Stimulated activated CD4-positive, alpha-beta T cell treated with anti-CD3 and anti-CD28 coated beads, Interleukin-12 subunit alpha, Interleukin-12 subunit beta, amount 100 ng/mL, for 48 hours (primary cell): ENCODE measurements around the gene HOXD10.

Experiments
- DNase-seq, 3 donors: peaks; one replicate each; pipeline ENCODE4 v3.0.0-alpha.2; 2020; ENCODE audit warnings: low read depth in 2 of 3, low spot score in 1 of 3

Gene HOXD10

GRCh38 chr2:176106581-176107539 lies 9.7 kb upstream of the HOXD10 start, which contains the start of gene HOXD11:
HOXD11 (plus strand) TSS chr2:176107280; CDS start chr2:176107356, 76 bp downstream.
- DNase-seq = no peak

- DNase-seq = no peak
These were observed 8.8 kb upstream of the HOXD10 start for GRCh38 chr2:176107731-176108181.

GRCh38 chr2:176109192-176109901 lies 7.2 kb upstream of the HOXD10 start:
- no peak for DNase-seq

- DNase-seq = no peak
These were observed 6.6 kb upstream of the HOXD10 start for GRCh38 chr2:176109946-176110345.

- DNase-seq = no peak
These were observed 5.9 kb upstream of the HOXD10 start for GRCh38 chr2:176110415-176111308.

GRCh38 chr2:176111309-176111663 lies 5.3 kb upstream of the HOXD10 start:
- DNase-seq = no peak

- DNase-seq = no peak
These were observed 4.7 kb upstream of the HOXD10 start for GRCh38 chr2:176111846-176112374.

- DNase-seq = no peak
These were observed 3.9 kb upstream of the HOXD10 start for GRCh38 chr2:176112375-176113302.

- no peak for DNase-seq
These were observed 2.3 kb upstream of the HOXD10 start for GRCh38 chr2:176114120-176114929.

- no peak for DNase-seq
These were observed 1.5 kb upstream of the HOXD10 start for GRCh38 chr2:176114930-176115625.

GRCh38 chr2:176117162-176117822 lies 714 bp downstream of the HOXD10 start:
- no peak for DNase-seq

- DNase-seq = no peak
These were observed 1.3 kb downstream of the HOXD10 start for GRCh38 chr2:176117823-176118371.

- DNase-seq = no peak
These were observed 2.2 kb downstream of the HOXD10 start for GRCh38 chr2:176118601-176119339.

GRCh38 chr2:176120364-176121189 lies 4.0 kb downstream of the HOXD10 start:
- DNase-seq = no peak

- no peak for DNase-seq
These were observed 4.8 kb downstream of the HOXD10 start for GRCh38 chr2:176121190-176122051.
